RWPE2 (cell line): ENCODE measurements around the gene HRAS.
A peak's percentile ranks its signal among the peaks of the same experiment; 100 is the strongest.

Source experiments
- ATAC-seq: fragments of 200-7000 bp; cut with Tn5 transposase; 3 replicates; pipeline ENCODE4 v1.9.1; 2021; ENCODE audit warnings: low read depth
- DNase-seq: peaks from one replicate; pipeline ENCODE4 v3.0.0-alpha.2; 2020; ENCODE audit warnings: low spot score
- H3K27ac ChIP-seq: fragments of 450-650 bp; 2 replicates; pipeline ENCODE4 v1.5.1; 2017; ENCODE audit warnings: mild to moderate bottlenecking; ENCODE audit not compliant: poor library complexity, severe bottlenecking
- H3K27me3 ChIP-seq: fragments of 250-450 bp; sonication (Bioruptor Pico); 2 replicates; pipeline ENCODE4 v1.5.1; 2021; ENCODE audit warnings: mild to moderate bottlenecking, moderate library complexity; ENCODE audit not compliant: insufficient read depth, poor library complexity, severe bottlenecking
- H3K36me3 ChIP-seq: fragments of 250-450 bp; sonication (Bioruptor Pico); 2 replicates; pipeline ENCODE4 v1.5.1; 2020; ENCODE audit warnings: low read depth, mild to moderate bottlenecking, moderate library complexity
- H3K4me1 ChIP-seq: fragments of 250-450 bp; sonication (Bioruptor Pico); 2 replicates; pipeline ENCODE4 v1.5.1; 2021; ENCODE audit warnings: mild to moderate bottlenecking, moderate library complexity; ENCODE audit not compliant: insufficient read depth, poor library complexity, severe bottlenecking
- H3K4me3 ChIP-seq: fragments of 250-450 bp; sonication (Bioruptor Pico); 2 replicates; pipeline ENCODE4 v1.5.1; 2021; ENCODE audit warnings: mild to moderate bottlenecking, moderate library complexity; ENCODE audit not compliant: severe bottlenecking
- H3K9me3 ChIP-seq: fragments of 250-450 bp; sonication (Bioruptor Pico); 2 replicates; pipeline ENCODE4 v1.5.1; 2021; ENCODE audit warnings: mild to moderate bottlenecking, moderate library complexity; ENCODE audit not compliant: severe bottlenecking
- CTCF ChIP-seq: fragments of 450-650 bp; IDR thresholded peaks from one replicate; pipeline ENCODE4 v1.5.1; 2017; ENCODE audit warnings: mild to moderate bottlenecking, moderate library complexity; ENCODE audit not compliant: poor library complexity, severe bottlenecking

The HRAS gene

GRCh38 chr11:536841-537621 lies 1.7 kb upstream of the HRAS start, which contains the start of gene LRRC56:
Gene LRRC56, plus strand, starts transcription at chr11:537527. Its CDS starts 3,158 bp downstream, at chr11:540685.
- peak within 1 kb of the TSS; percentile 91 for H3K27ac ChIP-seq
- no peaks in the 10 kb centered on the region for H3K27me3 ChIP-seq
- DNase-seq (peak; percentile 81), ATAC-seq (peak; percentile 50)
- TF ChIP-seq CTCF, result no peak
- peaks cover 24% of the 10 kb centered on the region for H3K36me3 ChIP-seq
- no peaks in the 10 kb centered on the region for H3K9me3 ChIP-seq
- peak within 1 kb of the TSS; percentile 4 for H3K4me3 ChIP-seq
- no peaks in the 10 kb centered on the region for H3K4me1 ChIP-seq

- no peaks in the 10 kb centered on the region for H3K9me3 ChIP-seq
- H3K4me1 ChIP-seq, result no peaks in the 10 kb centered on the region
- H3K27me3 ChIP-seq, result no peaks in the 10 kb centered on the region
- no peak for DNase-seq
- peak overlapping the region; percentile 88 for H3K4me3 ChIP-seq
- no peak for TF ChIP-seq CTCF
- peak overlapping the region; percentile 91 for H3K27ac ChIP-seq
- peaks cover 28% of the 10 kb centered on the region for H3K36me3 ChIP-seq
- no peak for ATAC-seq
Measured at GRCh38 chr11:535210-535518, 212 bp downstream of the HRAS start.

GRCh38 chr11:534396-535209 lies 773 bp downstream of the HRAS start:
- no peaks in the 10 kb centered on the region for H3K4me1 ChIP-seq
- peak overlapping the region; percentile 88 for H3K4me3 ChIP-seq
- TF ChIP-seq CTCF, result peak; percentile 10
- no peaks in the 10 kb centered on the region for H3K27me3 ChIP-seq
- H3K27ac ChIP-seq, result peak overlapping the region; percentile 91
- ATAC-seq (peak; percentile 43), DNase-seq (peak; percentile 91)
- peaks cover 28% of the 10 kb centered on the region for H3K36me3 ChIP-seq
- H3K9me3 ChIP-seq, result no peaks in the 10 kb centered on the region

DNA sequence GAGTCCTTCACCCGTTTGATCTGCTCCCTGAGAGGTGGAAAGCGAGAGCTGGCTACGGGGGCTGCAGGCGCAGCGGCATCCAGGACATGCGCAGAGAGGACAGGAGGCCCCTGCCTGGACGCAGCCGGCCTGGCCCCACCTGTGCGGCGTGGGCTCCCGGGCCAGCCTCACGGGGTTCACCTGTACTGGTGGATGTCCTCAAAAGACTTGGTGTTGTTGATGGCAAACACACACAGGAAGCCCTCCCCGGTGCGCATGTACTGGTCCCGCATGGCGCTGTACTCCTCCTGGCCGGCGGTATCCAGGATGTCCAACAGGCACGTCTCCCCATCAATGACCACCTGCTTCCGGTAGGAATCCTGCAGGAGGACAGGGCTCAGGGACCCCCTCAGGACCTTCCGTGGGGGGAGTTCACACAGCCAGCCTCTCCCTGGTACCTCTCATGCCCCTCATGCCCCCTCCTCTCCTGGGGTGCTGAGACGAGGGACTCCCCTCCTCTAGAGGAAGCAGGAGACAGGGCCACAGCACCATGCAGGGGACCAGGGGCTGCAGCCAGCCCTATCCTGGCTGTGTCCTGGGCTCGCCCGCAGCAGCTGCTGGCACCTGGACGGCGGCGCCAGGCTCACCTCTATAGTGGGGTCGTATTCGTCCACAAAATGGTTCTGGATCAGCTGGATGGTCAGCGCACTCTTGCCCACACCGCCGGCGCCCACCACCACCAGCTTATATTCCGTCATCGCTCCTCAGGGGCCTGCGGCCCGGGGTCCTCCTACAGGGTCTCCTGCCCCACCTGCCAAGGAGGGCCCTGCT lies 1.6 kb downstream of the HRAS start:
- no peak for TF ChIP-seq CTCF
- peak overlapping the region; percentile 88 for H3K4me3 ChIP-seq

More for the DNA sequence above, 1.6 kb downstream of the HRAS start:
- Histone ChIP-seq H3K4me1 (no peaks in the 10 kb centered on the region), H3K27me3 (no peaks in the 10 kb centered on the region), H3K9me3 (no peaks in the 10 kb centered on the region), H3K27ac (peak overlapping the region; percentile 91), H3K36me3 (peaks cover 28% of the 10 kb centered on the region)
- ATAC-seq (no peak), DNase-seq (peak; percentile 60)
